ENCODE data around the gene SEMA3D. TPM values are rescaled to one million over a fixed set of nuclear protein-coding genes. Genes with fewer than 3 reads are reported as not detected.

The SEMA3D gene
- total and polyA plus RNA-seq, 9 of the 15 experiments (the other 6 are each of a cell fraction or from before 2014, with no cell fraction given) = 0.01 to 0.10 (median 0.04) TPM; not detected in 1

DNA sequence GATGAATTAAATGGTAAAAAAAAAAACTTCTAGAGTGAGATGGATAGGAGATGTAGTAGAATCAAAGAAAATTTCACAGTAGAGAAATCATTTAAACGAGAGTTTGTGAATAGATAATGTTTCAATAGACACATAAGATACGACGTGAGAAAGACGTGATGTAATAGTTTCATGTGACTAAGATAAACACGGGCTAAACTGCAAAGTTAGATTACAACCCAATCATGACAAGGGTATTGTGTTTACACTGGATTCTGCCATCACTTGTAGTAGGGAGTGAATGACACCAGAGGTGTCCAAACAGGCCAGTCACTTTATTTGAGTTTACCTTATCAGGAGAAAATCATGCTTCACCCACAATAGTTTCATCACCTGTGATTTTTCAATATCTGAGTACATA is 21.6 kb downstream of the SEMA3D start:
- ATAC-seq (no peak), FAIRE-seq (no peak), DNase-seq (ENCODE audit: extremely low read depth in 1 of 4, low spot score in 3 of 4) (no peak)
- Histone ChIP-seq H3K27ac (ENCODE audit: extremely low read depth, low read depth, low read length) (no peak overlapping the region), H3K4me2 (ENCODE audit: insufficient read depth, low read length) (no peak overlapping the region), H4K20me1 (replicated peaks; ENCODE audit: control insufficient read depth, insufficient read depth, low read length) (no peaks in the 10 kb centered on the region), H3K9me3 (replicated peaks; ENCODE audit: control insufficient read depth, insufficient read depth, low read depth, low read length) (no peaks in the 10 kb centered on the region), H3K79me2 (ENCODE audit: control insufficient read depth, insufficient read depth, low read length) (no peaks in the 10 kb centered on the region), H3K36me3 (ENCODE audit: control insufficient read depth, insufficient read depth, low read length) (no peaks in the 10 kb centered on the region), H2AFZ (ENCODE audit: low read depth, low read length) (no peak overlapping the region), H3K4me1 (replicated peaks in 1 of 2; ENCODE audit: control insufficient read depth in 2 of 2, insufficient read depth in 2 of 2, low read length in 2 of 2) (no peaks in the 10 kb centered on the region), H3K4me3 (no peak overlapping the region), H3K27me3 (ENCODE audit: control insufficient read depth in 2 of 2, insufficient read depth in 2 of 2, low read length in 2 of 2) (no peaks in the 10 kb centered on the region), H3K9me1 (ENCODE audit: control insufficient read depth, insufficient read depth, low read length) (no peaks in the 10 kb centered on the region), H3K9ac (ENCODE audit: insufficient read depth in 1 of 2, low read depth in 2 of 2, low read length in 2 of 2) (no peak overlapping the region)
- CTCF ChIA-PET (ENCODE audit: low intra/inter-chr PET ratio) = no interaction called here
- in situ Hi-C loops (cut with MboI) = no loop called here
- TF ChIP-seq KAT2B (IDR thresholded peaks at IDR 0.05; ENCODE audit: low read depth, low read length) (no peak), SMARCA4 (IDR thresholded peaks at IDR 0.05) (no peak), KLF16 (IDR thresholded peaks at IDR 0.05) (no peak), GATAD2B (IDR thresholded peaks at IDR 0.05; ENCODE audit: borderline replicate concordance) (no peak)
- TF ChIP-seq, protein P1, sequence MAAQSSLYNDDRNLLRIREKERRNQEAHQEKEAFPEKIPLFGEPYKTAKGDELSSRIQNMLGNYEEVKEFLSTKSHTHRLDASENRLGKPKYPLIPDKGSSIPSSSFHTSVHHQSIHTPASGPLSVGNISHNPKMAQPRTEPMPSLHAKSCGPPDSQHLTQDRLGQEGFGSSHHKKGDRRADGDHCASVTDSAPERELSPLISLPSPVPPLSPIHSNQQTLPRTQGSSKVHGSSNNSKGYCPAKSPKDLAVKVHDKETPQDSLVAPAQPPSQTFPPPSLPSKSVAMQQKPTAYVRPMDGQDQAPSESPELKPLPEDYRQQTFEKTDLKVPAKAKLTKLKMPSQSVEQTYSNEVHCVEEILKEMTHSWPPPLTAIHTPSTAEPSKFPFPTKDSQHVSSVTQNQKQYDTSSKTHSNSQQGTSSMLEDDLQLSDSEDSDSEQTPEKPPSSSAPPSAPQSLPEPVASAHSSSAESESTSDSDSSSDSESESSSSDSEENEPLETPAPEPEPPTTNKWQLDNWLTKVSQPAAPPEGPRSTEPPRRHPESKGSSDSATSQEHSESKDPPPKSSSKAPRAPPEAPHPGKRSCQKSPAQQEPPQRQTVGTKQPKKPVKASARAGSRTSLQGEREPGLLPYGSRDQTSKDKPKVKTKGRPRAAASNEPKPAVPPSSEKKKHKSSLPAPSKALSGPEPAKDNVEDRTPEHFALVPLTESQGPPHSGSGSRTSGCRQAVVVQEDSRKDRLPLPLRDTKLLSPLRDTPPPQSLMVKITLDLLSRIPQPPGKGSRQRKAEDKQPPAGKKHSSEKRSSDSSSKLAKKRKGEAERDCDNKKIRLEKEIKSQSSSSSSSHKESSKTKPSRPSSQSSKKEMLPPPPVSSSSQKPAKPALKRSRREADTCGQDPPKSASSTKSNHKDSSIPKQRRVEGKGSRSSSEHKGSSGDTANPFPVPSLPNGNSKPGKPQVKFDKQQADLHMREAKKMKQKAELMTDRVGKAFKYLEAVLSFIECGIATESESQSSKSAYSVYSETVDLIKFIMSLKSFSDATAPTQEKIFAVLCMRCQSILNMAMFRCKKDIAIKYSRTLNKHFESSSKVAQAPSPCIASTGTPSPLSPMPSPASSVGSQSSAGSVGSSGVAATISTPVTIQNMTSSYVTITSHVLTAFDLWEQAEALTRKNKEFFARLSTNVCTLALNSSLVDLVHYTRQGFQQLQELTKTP (IDR thresholded peaks at IDR 0.05; ENCODE audit: low read depth in 1 of 2, partially characterized antibody in 2 of 2) = no peak
- WGBS (ENCODE audit: insufficient coverage, low coverage, missing lambda C conversion rate) = 3% methylated on average over 5 of the region's 5 CpGs
- no TSS peak for BruUV-seq (replicated peaks)
- intact Hi-C loops (cut with micrococcal nuclease) = no loop called here
- POLR2A ChIA-PET = no interaction called here

Measured in K562 (cell line).